HG03521 (cell line): ENCODE data around the gene MBD3L1.

ENCODE experiments used
- ATAC-seq: cut with Tn5 transposase; IDR thresholded peaks from one replicate; pipeline ENCODE4 v1.9.1; 2021; ENCODE audit warnings: mild to moderate bottlenecking, moderate library complexity; ENCODE audit not compliant: unreplicated experiment

Gene MBD3L1

GRCh38 chr19:8880868-8881488 is 48.8 kb downstream of the MBD3L1 start:
- ATAC-seq, result no peak

- no peak for ATAC-seq
These were observed 49.3 kb downstream of the MBD3L1 start for GRCh38 chr19:8881512-8881911.

GRCh38 chr19:8884416-8884815 is 52.2 kb downstream of the MBD3L1 start:
- no peak for ATAC-seq

- no peak for ATAC-seq
These were observed 55.2 kb downstream of the MBD3L1 start for GRCh38 chr19:8887364-8887763.

GRCh38 chr19:8890260-8890659 is 58.1 kb downstream of the MBD3L1 start:
- no peak for ATAC-seq
